Fibroblast of skin of right biceps (primary cell): ENCODE data around the gene MYOZ3.
A peak's percentile ranks its signal among the peaks of the same experiment; 100 is the strongest.

Source experiments
- DNase-seq: peaks from one replicate; pipeline ENCODE4 v3.0.0-alpha.2; 2013

Gene MYOZ3

DNA sequence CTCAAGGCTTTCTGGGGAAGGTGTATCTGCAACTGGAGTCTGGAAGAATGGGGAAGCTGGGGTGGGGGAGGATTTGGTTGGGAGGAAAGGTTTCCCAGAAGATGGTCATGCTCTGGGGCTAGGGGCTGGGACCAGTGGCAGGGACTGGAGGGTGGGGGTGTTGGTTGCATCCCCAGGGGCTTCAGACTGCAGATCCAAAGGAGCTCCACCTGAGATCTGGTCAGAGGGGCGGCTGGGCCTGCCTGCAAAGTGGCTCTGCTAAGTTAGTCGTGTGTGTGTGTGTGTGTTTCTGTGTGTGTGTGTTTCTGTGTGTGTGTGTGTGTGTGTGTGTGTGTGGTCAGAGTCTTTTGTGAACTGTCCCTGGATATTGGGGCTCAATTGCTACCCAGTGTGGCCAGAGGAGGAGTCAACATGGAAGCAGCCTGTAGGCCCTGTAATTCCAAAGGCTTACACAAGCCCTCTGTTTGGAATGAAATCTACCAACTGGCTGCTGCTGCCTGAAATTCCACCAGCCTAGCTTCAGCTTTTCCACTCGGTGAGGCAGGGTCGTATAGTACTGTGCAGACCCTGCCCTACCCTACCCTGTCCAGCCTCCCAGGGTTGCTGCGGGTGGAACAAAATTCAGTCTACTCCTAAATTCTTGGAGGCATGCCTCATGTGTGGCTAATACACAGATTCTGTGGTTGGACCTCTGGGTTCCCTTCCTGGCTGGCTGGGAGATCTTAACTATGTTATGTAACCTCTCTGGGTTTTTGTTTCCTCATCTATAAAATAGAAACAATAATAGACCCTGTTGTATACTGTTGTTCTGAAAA is 33.1 kb upstream of the MYOZ3 start:
- peak; percentile 52 for DNase-seq

DNA sequence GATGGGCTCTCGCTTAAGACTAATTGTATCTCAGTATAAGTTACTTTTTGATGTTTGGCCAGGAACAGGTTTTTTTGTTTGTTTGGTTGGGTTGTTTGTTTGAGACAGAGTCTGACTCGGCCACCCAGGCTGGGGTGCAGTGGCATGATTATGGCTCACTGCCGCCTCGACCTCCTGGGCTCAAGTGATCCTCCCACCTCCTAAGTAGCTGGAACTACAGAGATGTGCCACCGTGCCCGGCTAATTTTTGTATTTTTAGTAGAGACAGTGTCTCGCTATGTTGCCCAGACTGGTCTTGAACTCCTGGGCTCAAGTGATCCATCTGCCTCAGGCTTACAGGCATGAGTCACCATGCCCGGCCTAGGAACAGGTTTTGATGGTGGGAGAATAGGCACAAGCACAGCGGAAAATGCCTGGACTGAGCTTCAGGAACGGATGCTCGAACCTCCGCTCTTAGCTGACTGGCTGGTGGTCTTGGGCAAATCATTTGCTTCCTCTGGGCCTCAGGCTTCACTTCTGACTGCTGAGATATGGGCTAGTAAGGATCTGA is 32.0 kb upstream of the MYOZ3 start:
- DNase-seq, result no peak

DNA sequence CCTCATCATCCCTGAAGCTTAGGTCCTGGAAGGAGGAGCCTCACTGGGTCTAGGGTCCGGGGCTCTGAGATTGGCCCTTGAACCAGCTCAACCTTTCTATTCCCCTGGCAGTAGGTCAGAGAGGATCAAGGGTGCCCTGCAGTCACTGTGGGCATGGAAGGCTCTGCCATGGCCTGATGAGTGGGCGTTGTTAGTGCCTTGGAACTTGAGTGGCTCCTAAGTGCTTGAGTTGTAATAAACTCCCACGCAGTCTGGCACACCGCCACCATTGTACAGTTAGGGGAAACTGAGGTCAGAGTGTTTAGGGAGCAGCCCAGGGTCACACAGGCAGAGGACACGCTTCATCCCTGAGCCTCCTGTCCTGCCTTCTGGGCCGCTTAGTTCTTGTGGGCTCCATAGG is 31.0 kb upstream of the MYOZ3 start:
- DNase-seq, result no peak

DNA sequence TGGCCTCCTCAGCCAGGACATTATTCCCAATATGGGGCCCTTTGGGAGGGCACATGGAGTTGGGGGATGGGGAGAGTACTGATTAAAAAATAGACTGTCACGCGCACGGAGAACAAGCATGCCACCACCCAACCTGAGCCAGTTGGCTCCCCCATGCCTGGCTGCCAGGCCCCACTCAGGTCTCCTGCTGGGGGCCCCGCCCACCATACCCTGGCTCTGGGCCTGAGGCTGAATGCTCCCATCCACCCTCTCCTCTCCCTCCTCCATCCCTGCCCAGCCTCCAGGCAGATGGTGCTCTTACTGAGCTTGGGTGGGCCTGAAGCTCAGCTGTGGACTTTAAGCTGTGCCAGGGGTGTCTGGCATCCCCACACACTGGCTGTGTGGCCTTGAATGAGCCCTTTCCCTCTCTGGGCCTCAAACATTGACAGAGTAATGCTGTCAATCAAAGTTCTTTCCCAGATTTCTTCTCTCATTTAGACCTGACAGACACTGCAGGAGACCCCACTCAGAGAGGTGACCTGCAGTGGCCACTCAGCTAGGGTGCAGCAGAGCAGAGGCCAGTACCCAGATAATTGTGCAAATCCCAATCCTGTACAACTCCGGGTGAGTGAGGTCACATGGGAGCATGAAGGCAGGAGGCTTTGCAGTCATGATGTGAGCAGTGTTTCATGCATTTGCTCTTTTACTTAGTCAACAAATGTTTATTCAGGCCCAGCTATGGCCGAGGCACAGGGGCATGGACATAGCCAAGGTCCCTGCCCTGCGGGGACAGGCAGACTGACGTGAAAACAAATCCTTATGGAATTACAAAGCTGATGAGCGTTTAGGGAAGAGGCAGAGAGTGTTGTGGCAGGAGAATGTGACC is 30.4 kb upstream of the MYOZ3 start:
- no peak for DNase-seq

DNA sequence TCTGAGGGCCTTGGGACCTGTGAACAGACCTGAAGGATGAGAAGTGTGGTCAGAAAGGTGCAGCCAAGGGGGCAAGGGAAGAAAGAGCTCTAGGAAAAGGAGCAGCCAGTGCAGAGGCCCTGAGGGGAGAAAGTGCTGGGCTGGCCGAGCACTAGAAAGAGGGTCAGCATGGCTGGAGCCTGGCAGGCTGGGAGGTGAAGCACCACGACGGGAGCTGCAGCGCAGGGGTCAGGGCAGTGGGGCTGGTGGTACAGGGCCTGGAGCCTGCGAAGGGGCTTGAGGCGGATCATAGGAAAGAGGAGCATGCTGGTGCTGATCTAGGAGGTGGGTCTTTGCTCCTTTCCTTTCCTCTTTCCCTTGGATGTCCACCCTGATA is 29.7 kb upstream of the MYOZ3 start:
- DNase-seq, result no peak

DNA sequence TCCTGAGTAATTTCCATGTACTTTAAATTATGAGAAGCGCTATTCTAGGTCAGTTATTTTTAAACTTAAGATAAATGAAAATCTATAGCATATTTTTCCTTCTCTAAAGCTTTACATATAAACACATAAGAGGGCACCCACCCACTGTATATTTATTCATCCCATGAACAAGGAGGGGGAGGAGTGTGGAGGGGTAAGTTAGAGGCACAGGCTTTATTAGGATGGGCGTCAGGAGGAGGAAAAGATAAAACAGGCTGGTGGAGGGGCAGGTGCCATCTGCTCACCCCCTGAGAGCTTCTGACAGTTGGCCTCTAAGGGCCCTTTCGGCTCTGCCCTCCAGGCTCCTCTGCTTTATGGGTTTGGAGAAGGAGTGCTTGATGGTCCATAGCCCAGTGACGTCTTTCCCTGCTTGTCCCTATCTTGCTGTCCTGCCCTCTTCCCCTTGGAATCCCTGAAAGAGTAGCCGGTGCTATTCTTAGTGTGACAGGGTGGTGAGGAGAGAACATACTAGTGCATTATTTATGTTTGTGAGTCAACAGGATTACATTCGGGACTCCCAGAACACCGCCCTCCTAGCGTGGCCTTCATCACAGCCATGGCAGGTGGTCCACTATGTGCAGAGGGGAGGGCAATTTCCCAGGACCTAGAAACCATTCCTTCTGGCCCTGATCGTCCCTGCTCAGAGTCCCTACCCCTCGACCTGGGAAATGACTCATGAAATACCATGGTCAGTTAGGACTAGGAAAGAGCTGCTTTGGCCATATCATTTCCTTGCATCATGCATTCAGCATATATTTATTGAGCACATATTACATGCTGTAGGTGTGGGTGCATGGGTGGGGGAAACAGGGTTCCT is 28.5 kb upstream of the MYOZ3 start:
- DNase-seq, result peak; percentile 35

DNA sequence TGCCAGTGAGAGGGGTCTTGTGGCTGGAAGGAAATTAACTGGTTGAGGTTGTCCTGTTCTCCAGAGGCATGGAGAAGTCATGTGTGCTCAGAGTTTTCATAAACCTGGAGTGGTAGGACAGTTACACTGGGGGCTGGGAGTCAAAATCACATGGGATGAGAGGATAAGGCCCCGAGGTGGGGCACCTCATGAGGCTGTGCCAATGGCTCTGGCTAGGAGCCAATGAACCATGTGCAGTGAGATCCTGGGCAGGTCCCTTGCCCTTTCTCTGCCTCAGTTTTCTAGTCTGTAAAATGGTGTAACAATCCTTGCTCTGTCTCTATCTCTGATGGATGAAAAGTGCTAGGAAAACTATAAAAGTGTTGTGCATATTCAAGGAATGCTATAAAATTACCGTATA is 27.6 kb upstream of the MYOZ3 start:
- DNase-seq, result no peak

DNA sequence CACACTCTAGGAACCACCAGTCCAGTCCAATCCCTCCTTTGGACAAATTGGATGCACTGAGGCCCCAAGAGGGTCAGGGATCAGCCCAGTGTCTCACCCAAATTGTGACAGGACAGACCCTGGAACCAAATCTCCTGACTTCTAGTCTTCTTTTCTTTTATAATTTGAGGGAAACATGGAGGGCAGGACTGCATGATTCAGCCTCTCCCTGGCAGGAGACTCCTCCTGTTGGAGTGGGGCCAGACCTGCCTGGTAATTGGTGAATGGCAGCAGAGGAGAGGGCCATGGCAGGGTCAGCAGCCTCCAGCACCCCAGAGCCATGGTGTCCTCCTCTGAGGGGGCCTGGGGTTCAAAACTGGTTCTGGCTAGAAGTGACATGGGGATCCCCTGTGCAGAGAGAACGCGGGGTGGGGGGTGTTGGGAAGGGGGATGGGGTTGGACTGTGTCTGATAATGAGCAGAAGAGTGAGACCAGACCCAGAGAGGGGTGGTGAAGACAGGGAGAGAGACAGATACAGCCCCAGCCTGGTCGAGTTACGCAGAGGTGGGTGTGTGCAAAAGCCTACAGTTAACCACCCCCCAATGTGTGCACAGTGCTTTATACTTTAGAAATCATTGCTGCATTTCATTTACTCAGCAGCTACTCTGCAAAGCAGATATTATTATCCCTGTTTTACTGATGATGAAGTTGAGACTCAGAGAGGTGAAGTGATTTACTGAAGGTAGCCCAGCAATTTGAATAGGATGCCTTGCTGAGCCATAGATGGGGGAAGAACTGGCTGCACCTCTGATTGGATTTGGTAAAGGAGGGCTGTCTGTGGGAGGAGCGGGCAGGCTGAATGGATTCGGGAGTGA is 24.4 kb upstream of the MYOZ3 start:
- peak; percentile 79 for DNase-seq

DNA sequence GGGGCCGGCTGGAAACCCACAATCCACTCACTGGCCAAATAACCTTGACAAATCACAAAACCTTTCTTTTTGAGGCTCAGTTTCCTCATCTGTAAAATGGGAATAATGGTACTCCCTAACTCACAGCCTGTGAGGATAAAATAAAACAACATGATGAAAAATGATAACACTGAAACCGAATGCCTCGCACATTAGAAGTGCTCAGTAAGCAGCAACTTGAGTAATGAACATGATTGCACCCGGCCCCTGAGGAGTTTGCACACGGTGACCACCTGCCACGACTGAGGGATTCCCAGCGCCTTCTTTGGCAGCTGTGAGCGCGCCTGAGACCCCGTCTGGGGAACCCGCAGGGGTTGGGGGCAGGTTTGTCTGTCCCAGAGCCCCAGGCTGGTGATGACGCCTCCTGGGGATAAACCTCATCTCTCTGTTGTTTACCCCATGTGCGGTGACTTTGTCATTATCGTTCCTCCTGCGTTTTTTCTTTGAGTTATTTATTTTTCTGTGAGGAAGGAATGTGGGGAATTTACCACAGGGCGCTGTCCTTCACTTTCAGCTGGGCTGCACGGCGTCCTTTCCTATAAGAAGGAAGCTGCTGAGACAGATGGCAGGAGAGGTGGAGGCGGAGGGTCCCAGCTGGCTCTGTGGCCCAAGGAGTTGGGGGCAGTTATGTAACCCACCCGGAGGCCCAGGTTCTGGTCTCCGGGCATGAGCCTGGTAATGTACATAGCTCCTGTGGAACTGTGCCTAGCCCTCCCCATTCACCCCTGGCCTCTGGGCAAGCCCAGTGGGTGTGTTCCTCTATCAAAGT is 23.6 kb upstream of the MYOZ3 start:
- peak; percentile 92 for DNase-seq

DNA sequence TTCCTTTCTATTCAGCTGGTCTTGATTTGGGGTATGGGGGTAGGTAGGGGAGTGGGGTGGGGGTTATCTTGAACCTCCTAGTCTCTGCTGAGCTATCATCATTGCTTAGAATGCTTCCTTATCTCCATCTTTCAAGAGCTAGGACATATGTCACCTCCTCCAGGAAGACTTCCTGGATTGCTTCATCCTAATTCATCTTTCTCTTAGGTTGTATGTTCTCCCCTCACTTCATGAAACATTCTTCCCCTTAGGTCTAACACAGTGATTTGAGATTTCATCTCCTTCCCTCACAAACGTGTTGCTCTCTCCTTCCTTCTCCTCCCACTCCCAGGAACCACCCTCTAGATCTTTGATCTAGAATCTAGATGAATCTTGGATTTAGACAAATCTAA is 23.0 kb upstream of the MYOZ3 start:
- DNase-seq, result no peak

DNA sequence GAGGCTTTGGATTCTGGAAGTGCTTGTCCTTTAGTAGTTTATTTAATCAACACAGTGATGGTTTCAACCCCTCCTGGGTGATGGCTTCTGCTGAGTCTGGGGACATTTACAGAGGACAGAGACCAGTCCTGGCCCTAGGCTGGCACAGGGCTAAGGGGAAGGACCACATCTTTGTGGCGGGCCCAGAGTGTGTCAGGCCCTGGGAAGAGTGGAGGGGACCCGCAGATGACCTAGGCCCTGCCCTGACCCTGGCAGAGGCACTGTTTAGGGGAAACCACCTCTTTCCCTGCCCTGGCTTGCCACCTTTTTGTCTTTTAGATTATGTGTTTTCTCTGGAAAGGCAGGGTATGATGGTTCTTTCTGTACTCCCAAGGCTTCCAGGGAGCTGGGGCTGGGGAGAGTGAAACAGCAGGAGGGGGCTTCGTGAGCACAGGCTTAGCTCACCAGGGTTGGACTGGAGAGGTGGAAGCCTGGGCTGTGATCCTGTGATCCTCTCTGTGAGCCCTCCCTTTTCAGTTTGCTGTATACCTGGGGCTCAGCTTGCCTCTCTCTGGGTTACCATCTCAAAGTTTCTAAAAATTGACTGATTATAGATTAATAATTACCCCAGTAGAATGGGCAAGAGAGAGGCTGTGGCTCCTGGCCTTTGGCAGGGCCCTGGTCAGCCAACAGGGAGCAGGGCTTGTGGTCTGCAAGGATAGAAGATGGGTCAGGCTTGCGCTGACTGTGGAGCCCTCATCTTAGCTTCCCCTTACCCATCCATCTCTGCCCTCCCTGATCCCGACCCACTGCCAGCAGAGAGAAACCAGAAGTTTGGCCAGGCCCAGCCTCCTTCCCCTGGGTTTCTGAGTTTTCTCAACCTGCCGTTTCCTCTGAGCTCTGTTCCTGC is 22.3 kb upstream of the MYOZ3 start:
- no peak for DNase-seq

DNA sequence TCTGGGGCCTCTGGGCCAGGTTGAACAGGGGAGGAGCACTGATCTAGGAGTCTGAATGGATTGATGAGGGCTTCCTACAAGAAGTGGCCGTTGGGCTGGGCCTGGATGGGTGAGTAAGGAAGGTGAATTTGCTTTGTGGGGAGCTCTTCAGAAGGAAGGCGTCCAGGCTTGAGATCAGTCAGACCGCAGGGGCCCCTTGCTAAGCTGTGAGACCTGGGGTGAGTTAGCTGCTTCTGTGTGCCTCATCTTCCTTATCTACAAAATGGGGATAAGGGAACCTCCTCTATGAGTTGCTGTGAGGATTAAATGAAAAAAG is 21.7 kb upstream of the MYOZ3 start:
- no peak for DNase-seq

DNA sequence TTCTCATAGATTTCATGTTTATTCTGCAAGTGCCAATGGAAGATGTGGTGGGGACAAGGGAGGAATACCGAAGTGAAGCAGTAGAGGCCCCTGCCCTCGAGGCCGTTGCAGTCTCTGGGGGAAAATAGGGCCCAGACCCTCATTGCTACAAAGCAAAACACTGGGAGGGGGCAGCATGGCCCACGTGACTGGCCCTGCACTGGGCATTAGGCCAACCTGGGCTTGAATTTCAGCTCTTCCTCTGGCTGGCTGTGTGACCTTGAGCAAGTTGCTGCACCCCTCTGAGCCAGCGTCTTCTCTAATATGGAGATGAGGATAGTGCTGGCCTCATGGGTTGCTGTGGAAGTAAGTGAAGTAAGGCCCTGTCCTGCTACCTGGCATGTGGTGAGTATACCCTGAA is 21.3 kb upstream of the MYOZ3 start:
- DNase-seq, result no peak

DNA sequence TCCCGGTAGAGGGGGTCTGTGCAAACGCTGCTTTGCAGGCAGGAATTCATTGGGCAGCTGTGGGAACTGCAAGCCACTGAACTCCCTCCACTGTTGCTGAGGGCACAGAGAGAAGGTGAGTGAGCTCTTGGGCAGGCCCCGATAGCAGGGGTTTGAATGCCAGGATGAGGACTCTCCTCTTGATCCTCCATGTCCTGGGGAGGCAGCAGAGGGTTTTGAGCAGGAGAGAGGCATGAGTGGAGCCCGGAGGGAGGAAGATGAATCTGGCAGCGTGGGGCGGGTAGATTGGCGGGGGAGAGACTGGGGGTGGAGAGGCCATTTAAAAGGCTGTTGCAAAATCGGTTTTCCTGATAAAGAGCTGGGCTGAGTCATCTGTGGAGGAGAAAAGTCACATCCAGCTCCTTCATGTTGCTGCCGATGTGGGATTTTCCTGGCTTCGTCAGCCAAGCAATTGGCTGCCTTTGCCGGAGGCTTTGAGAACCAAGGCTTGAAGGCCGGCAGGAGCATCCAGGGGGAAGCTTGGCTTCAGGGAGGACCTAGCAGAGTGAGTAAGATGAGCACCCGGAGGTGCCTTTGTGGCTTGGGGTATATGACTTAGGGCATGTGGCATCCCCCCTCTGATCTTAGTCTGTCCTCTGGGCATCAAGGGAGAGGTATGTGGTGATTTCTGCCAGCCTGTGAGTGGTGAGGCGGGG is 20.6 kb upstream of the MYOZ3 start, which contains the start of gene SYNPO:
Gene SYNPO (plus strand): TSS at position 350 of the 695 bp plus-strand sequence. CDS start 7,616 bp downstream, outside the sequence.
- DNase-seq, result peak; percentile 97

DNA sequence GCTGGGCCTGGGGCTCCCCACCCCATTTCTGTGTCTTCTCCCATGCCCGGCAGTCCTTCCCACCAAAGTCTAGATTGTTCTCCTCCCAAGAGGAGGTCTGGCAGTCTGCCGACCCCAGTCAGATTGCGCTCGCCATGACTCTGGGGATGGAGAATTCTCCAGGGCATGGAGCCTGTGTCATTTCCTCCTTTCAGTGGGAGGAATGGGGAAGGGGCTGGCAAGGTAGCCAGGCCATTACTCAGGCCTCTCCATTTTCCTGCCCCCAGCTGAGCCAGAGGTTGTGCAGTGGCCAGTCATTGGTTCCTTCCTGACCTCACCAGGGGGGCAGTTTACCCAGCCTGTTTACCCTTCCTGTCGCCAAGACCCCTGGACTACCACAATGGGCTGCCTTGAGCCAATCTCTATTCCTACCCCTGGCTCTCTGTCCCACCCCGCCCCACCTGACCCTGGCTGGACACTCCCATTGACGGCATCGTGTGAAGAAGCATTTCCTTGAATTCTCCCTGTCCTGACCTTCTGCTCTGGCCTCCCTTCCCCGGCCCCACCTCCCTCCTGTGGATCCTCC is 20.0 kb upstream of the MYOZ3 start:
- peak; percentile 89 for DNase-seq

DNA sequence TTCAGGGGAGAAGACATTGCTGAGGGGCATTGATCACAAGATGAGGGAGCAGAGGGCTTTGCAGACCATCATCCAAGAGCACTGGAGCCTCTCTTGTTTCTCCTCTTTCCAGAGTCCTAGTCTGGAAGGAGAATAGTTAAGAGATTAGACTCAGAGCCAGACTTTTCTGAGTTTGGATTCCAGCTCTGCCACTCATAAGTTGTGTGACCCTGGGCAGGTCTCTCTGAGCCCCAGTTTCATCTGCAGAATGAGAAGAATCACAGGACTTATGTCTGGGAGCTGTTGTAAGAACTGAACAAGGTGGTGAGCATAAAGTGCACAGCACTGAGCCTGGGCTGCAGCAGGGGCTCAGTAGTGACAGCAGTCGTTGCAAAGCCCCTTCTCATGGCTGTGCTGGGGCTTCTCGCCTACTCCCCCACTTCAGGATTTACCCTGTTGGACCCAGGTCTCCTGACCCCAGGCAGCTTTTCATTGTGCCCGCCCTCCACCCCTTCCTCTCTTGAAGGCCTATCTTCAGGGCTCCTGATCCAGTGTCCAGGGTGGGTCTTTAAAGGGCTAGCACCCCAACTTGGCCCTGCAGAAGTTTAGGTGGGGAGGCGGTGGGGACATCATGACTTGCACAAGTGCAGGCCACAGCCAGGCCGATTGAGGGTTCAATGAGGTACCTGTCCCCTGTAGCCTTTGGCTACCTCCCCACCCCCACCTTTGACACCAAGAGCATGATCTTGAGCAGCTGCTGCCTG is 19.1 kb upstream of the MYOZ3 start:
- peak; percentile 33 for DNase-seq

DNA sequence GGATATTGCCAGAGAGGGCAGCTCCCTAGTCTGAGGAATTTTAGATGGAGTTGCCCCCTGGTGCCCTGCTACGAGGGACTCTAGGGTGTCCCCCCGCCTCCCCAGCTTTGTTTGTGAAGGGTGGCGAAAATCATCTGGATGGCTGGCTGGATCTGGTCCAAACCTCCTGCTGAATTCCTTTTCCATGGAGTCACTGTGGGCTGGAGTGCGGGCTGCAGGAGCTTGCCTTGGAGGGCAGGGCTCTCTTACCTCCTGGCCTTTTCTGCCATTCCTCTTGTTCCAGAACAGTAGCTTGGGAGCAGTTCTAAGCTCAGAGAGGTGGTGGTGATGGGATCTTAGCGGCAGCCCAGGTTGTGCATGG is 18.5 kb upstream of the MYOZ3 start:
- DNase-seq, result peak; percentile 93

DNA sequence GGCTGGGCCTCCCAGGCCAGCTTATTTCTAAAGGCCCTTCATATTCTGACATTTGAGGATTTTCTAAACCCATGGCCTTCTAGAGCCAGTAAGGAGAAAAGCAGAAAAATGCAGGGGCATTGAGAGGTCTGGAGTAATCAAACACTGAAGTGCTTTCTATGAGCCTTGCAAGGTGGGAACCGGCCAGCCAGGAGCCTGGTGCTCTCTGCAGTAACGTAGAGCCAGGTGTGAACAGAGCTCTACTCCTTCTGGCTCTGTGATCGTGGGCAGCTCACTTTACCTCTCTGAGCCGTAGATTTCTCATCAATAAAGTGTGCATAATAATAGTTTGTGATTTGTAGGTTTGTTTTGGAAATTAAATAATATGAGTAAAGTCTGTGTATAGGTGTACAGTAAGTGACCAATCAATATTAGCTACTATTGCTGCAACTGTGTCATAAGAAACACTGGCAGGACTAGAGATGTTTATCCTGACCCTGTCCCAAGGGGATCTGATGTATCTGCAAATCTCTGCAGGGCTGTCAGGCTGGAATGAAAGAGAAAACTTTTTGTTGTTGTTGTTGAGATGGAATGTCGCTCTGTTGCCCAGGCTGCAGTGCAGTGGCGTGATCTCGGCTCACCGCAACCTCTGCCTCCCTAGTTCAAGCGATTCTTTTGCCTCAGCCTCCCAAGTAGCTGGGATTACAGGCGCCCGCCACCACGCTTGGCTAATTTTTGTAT is 17.9 kb upstream of the MYOZ3 start:
- DNase-seq, result no peak
